Hepatocyte (in vitro differentiated cells): ENCODE measurements around the gene COA1.

Experiments
- CTCF ChIP-seq: fragments of 200-600 bp; sonication (generic); IDR thresholded peaks from 2 replicates; pipeline ENCODE4 v1.5.1; 2016; ENCODE audit warnings: antibody characterized with exemption, mild to moderate bottlenecking; ENCODE audit not compliant: poor library complexity
- EZH2 ChIP-seq: fragments of 200-600 bp; sonication (generic); IDR thresholded peaks from 2 replicates; pipeline ENCODE4 v1.6.1; 2016; ENCODE audit warnings: antibody characterized with exemption, mild to moderate bottlenecking, borderline replicate concordance
- EZH2phosphoT487 ChIP-seq: fragments of 200-600 bp; sonication (generic); IDR thresholded peaks from one replicate; pipeline ENCODE4 v1.6.1; 2018; ENCODE audit warnings: antibody characterized with exemption, mild to moderate bottlenecking, low read depth, moderate library complexity; ENCODE audit not compliant: unreplicated experiment, severe bottlenecking

- TF ChIP-seq CTCF (no peak), EZH2 (no peak), EZH2phosphoT487 (no peak)
Observed at GRCh38 chr7:43653891-43654504, 75.3 kb downstream of the COA1 start.
